Activated CD4-positive, alpha-beta T cell treated with anti-CD3 and anti-CD28 coated beads for 1 hour (primary cell): ENCODE measurements around the gene ZKSCAN3.
"Not testable (repeated sequence)": the region's sequence is repeated elsewhere in the genome, so short reads cannot be mapped to it uniquely, and the experiment has no call there.

ENCODE experiments used
- DNase-seq: peaks from one replicate; pipeline ENCODE4 v3.0.0-alpha.2; 2020

Gene ZKSCAN3

DNA sequence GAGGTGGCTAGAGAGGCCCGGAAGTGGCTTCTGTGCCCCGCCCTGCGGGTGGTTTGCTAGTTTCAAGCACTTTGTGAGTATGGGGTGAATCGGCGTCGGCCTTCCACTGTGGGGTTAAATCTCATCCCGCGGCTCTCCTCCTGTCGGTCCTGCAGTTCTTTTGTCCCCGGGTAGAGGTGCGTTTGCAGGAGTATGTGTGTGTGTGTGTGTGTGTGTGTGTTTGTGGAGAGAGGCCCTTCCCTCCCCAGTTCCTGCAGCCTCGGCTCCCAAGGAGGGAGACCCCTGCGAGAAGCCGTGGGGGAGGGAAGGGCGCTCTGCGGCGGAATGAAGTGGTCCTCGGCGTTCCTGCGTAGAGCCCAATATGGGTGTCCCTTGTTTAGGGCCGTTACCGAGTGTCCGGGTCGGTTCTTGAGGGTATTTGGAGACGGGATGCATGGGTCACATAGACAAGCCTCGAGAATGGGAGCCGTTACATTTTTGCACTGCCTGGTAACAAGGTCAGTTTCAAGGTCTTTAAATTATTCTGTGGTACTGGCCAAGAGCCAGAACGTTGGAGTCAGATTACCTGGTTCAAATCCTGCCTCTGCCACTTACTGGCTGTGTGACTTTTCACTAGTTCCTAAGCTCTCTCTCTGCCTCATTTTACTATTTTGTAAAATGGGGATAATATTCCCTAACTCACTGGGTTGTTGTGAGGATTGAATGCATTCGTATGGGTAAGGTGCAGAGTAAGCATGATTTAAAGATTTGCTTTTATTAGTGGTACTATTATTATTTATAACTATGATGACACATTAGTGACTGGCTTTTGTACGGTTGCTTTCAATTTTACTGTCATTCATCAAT lies at the start of gene ZKSCAN3:
TSS of gene ZKSCAN3 (plus strand) at position 56 of the 846 bp plus-strand sequence. CDS start 9,640 bp downstream, outside the sequence.
- DNase-seq: peak; percentile 69

DNA sequence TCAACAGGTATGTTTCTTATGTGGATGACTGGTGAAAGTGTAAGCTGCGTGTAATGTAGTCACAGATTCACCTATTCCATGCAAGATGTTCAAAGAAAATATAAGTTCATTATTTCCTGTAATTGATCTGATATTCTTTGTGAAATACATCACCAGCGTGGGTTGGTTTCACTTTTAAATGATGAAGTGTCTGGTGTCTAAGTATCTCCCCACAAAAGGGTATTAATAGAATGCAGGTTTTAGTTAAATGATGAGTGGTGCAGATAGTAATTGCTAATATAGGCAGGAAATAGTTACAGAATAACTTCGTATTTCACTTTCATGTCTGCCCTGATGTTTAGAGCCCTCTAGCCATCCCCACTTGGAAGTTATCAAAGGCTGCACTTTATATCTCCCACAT lies 46.2 kb upstream of the ZKSCAN3 start:
- no peak for DNase-seq

DNA sequence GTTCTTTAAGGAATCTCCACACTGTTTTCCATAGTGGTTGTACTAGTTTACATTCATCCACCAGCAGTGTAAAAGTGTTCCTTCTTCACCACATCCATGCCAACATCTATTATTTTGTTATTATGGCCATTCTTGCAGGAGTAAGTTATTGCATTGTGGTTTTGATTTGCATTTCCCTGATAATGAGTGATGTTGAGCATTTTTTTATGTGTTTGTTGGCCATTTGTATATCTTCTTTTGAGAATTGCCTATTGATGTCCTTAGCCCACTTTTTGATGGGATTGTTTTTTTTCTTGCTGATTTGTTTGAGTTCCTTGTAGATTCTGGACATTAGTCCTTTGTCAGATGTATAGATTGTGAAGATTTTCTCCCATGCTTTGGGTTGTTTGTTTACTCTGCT lies 43.4 kb upstream of the ZKSCAN3 start:
- not testable (repeated sequence) for DNase-seq

DNA sequence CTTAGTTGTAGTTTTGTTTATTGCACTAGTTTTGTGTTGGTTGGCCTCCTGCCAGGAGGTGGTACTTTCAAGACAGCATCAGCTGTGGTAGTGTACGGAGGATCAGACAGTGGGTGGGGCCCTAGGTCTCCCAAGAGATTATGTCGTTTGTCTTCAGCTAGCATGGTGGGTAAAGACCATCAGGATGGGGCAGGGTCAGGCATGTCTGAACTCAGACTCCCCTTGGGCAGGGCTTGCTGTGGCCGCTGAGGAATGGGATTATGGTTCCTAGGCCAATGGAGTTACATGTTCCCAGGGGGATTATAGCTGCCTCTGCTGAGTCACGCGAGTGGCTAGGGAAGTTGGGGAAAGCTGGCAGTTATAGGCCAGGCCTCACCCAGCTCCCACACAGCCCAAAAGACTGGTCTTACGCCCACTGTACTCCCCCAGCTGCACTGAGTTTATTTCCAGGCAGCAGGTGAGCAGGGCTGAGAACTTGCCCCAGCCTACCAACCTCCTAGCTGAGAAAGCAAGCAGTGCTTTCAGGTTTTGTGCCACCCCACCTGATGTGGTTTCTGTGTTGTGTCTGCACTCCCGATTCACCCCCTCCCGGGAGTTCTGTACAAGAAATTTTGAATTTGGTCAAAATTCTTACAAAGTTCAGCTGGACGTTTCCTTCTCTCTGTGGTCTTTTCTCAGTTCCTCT lies 38.5 kb upstream of the ZKSCAN3 start:
- DNase-seq: no peak

DNA sequence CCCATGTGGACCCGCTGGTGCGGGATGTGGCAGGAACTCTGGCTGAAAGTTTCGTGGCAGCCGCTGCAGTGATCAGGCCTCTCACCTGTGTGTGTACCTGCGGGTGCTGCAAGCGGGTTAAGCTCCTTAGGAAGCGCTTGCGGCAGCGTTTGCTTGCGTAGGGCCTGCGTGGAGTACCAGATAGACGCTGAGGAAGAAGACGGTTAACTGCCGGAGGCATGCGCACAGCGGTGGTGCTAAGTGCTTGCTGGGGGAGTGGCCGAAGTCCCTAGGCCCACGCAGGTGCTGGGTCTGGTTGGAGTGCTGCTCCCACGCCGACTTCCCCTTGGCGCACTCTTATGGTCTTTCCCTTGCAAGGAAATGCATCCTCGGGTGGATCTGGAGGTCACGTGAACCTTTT lies 36.8 kb upstream of the ZKSCAN3 start:
- DNase-seq: no peak

DNA sequence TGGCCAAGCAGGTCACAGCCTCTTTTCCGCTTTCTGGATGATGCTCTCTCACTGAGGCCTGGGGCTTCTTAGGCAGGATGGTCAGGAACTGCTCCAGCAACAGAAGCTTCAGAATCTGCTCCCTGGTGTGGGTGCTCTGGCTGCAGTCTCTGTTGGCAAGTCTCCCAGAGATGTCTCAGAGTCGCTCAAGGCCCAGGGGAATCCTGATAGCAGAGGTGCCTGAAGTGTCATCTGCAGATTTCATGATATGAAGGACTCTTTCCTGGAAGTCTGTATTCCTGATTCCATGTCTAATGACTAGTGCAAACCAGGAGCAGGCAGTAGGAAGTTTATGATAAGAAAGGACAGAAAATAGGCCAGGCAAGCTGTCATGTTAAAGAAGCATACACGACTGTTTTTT lies 34.1 kb upstream of the ZKSCAN3 start:
- no peak for DNase-seq

DNA sequence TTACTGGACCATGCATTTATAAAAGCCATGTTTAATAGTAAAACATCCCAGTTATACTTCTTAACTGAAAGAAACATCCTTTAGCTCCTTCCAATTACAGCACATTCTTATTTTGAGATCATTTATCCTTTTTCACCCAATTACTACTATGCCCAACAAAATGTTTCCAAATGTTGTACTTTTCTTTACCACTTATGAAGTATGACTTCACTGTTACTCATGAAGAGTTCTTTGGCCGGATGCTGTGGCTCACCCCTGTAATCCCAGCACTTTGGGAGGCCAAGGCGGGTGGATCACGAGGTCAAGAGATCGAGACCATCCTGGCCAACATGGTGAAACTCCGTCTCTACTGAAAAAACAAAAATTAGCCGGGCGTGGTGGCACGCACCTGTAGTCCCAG lies 31.9 kb upstream of the ZKSCAN3 start:
- not testable (repeated sequence) for DNase-seq

DNA sequence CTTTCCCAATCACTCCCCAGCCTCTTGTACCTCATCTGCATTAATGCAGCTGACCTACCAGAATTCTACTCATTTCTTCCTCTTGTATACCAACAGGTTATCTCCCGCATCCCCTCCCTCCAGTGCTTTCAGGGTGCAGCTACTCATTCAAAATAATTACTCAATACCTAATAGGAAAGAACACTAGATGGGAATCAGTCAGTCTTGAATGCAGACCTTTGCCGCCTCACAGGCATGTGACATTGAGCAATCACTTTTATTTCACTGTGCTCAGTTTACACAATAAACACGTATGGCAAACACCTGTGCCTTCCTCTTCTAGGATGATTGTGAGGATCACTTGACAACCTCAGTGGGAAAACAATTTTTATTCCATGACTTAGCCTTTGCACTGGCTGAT lies 27.1 kb upstream of the ZKSCAN3 start:
- no peak for DNase-seq

DNA sequence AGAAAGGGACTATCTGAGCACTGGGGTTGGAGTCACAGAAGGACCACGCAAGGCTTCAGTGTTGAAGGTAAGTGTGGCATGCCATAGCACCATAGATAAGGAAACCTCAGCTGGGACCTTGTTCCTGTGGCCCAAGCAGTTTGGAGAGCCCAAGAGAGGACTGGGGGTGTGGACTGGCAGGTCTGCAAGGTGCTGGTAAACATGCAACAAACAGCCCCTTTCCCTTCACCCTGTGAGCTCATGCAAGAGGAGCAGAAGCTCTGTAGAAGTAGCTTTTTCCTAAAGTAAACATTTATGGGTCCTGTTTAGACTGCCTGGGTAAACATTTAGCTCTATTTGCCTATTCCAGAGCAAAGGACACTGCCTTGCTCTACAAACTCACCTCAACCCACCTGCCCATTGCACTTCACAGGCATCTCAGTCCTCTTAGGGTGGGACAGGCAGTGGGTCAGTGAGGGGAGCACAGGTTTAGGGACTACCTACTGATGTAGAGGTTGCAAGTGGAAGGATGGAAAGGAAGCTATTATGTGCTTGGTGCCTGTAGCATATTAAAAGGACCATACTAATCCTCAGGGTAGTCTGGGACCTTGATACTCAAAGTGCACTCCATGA lies 25.8 kb upstream of the ZKSCAN3 start:
- DNase-seq: no peak

DNA sequence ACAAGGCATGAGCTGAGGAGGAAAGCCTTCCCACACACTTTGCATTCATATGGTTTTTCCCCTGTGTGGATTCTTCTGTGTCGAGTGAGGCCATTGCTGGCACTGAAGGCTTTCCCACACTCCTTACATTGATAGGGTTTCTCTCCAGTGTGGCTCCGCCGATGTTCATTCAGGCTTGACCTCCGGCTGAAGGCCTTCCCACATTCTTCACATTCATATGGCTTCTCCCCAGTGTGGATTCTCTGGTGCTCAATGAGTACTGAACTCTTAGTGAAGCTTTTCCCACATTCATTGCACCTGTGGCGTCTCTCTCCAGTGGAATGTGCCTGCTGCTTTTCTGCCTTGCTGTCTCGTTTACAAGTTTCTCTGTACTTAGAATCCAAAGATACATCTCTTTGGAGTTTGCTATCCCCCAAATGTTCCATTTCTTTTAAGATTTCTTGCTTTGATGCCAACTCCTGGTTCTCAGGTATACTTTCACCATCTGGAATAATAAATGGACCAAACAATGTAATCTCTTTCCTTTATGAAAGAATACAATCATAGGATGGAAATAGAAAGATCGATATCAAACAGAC lies 23.3 kb upstream of the ZKSCAN3 start:
- DNase-seq: no peak

DNA sequence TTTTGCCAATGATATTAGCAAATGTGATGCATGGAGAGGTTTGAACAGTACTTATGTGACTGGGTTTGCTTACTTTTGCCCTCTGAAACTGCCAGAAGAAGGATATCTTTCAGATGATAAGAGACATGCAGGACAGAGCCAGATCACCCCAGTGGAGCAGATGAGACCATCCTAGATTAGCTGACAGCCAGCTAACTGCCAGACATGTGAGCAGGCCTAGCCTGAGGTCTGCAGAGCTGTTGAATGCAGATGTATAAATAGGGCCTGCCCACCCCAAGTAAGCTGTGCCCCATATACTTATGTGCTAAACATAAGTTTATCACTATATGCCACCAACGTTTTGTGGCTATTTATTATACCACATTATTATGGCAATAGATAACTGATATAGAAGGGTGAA lies 19.7 kb upstream of the ZKSCAN3 start:
- DNase-seq: no peak

DNA sequence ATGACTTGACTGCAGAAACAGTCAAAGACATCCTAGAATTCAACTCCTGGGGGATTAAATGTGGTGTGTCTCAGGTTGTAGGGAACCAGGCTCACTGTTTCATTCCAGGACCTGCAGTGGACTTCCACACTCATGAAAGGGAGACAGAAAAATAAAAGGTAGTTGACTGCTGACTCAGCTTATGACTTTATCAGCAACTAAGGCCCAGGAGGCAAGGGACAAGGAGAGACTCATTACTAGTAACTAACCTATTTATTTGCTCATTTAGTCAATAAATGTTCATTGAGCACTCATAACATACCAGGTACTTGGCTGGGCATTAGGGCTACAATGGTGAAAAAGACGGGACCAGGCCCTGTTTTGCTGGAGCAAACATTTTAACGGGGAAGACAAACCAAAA lies 16.7 kb upstream of the ZKSCAN3 start:
- DNase-seq: no peak

DNA sequence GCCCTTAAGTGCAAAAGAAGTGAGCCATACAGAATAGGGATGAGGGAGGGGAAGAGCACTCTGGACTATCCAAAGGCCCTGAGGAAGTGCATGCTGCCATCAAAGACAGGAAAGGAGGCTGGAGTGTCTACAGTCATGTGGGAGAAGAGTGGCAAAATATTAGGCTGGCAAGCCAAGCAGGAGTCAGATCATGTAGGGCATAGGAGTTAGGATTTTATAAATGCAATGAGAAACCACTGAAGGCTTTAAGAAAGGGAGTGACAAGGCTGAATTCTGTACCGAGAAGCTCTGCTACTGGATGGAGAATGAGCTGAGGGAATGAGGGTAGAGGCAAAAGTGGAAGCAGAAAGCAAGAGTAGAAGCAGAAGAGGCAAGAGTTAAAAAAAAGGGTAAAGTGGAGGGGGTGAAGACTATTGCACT lies 16.1 kb upstream of the ZKSCAN3 start:
- DNase-seq: no peak

DNA sequence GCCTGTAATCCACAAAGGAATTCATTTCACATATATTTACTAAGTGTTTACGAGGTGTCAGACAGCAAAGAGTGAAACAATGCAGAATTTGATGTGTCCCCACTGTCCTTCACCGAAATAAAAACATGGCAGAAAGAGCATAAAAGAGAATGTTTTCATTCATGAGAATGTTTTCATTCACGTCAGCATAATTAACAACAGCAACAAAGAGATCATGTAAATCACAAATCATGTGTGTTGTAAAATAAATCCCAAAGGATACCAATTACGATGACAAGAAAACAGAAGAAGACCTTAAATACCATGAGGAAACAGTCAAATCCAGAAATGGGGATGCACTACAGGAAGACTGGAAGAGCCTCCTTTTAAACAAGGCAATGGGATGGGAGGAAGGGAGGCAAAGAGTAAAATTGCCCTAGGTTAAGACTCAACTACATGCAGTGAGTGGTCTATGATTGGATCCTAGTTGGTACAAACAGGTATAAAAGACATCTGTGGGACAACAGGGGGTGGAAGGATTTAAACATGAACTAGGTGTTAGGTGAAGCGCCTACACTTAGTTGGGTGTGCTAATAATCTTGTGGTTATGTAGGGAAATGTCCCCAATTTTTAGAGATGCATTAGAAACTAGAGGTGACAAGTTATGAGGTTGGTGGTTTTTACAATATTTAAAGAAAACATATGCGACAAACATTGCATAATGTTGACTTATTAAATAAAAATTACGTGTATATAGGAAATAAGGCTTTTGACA lies 15.3 kb upstream of the ZKSCAN3 start:
- DNase-seq: no peak

DNA sequence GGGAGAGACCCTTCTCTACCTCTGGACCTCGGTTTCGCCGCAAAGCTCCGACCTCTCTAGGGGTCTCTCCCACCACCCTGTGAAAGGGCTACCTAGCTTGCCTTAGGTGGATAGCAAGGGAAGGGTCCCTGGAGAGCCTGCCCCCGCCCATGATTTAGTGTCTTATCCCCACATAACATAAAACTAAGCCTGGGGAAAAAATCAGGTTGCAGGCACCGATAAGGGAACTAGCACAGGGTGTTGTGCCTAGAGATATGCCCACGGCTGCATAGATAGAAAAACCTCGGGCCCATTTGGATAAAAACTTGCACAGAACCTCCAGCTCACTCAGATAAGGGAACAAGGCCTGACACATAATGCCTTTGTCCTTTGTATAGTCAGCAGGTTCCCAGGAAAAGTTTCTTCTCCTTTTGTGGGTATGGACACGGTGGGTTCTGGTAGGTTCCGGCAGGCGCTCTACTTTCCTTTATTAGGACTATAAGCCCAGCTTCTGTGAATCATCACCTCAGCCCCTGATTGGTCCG lies 14.6 kb upstream of the ZKSCAN3 start:
- DNase-seq: no peak

DNA sequence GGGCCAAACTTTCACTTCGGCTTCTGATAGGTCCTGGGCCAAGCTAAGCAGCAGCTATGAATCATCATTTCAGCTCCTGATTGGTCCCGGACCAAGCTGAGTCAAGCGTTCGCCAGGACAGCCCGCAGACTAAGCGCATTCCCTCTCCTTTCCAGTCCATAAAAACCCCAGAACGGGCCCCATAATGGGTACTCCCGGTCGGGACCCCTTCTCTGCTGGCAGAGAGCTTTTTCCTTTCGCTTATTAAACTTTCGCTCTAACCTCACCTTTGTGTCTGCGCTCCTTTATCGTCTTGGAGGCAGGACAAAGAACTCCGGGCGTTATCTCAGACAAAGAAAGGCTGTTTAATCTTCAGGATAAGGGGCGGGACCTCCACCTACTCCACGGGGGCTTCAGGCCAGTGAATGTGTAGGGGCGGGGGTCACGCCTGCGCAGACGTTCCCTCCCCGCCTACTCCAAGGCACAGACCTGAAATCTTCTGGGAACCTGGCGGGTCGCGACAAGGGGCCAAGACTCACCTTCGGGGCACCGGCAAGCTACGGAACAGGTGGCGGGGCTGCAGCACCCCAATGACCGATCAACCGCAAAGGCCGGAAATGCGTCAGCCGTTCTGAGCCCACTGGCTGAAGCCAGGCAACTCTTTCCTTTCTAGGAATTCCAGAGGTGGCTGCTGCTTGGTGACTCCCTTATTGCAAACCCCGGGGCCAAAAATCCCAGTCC lies 14.0 kb upstream of the ZKSCAN3 start, which contains the start of gene ZSCAN31:
TSS of gene ZSCAN31 (minus strand) at position 585 of the 720 bp plus-strand sequence. CDS start 6,465 bp downstream, outside the sequence.
- DNase-seq: peak; percentile 75

DNA sequence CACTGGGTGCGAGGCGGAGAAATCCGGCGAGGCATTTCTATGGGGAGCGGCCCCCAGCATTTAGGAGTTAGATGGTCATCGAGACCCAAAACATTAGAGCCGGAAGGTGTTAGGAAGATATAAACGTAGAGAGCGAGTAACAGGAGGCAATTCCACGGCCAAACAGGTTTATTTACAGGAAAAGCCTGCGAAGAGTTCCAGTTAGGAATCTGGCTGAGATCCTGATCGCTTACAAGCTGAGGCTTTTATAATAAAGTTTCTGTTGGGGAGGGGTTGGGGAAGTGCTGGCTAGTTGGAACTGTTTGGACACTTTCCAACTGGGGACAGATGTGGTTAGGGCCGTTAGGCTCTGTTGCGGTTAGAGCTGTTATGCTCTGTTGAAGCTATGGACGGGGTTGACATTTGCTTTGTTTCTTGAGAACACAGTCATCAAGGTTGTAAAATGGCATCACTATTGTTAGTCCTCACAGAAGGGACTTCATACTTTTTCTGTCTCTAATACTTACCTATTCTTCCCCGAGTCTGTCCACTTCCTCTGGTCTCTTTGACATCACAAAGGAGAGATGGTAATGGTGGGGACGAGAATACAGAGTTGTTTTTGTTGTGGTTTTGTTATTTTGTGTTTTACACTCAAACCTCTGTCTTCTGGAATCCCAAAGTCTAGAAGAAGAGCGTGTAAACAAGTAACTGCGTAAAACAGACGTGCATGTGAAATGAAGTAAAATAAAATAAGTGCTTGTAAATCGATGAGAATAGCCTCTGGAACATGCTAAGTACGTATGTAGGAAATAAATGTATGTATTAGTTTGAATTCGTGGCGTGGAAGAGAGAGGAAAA lies 13.2 kb upstream of the ZKSCAN3 start:
- no peak for DNase-seq

DNA sequence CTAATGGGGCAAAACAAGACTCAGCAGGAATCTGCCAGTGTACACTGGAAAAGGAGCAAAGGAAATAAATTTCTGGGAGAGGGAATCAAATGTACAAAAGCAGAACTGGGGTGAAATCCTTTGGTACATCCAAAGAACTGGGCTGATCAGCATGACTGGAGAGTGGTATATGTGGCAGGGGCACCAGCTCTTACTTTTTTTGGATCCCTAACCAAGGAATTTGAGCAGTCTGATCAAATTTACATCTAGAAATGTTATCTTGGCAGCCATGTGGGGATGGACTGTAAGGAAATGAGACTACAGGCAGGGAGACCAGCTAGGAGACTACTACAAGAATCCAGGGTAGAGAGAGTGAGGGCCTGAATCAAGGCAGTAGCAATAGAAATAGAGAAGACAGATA lies 12.6 kb upstream of the ZKSCAN3 start:
- DNase-seq: no peak

DNA sequence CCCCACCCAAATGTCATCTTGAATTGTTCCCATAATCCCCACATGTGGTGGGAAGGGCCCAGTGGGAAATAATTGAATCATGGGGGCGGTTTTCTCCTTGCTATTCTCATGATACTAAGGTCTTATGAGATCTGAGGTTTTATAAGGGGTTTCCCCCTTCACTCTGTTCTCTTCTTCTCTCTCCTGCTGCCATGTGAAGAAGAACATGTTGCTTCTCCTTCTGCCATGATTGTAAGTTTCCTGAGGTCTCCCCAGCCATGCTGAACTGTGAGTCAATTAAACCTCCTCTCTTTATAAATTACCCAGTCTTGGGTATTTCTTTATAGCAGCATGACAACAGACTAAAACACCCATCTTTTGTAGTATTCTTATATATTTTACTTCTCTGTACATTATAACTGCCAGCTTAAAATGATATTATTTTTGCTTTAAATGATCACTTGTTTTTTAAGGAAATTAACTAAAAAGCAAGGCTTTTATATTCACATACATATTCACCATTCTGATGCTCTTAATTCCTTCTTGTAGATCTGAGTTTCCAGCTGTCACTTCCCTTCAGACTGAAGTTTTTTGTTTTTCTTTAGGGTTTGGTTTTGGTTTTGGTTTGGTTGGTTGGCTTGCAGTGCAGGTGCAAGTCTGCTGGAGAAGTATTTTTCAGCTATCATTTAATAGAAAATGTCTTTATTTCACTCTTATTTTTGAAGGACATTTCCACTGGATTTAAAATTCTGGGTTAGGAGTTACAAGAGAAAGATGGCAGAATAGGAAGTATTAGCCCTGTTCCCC lies 9.2 kb upstream of the ZKSCAN3 start:
- no peak for DNase-seq
